ENCODE measurements around the gene KRTAP22-2. TPM values are rescaled to one million over a fixed set of nuclear protein-coding genes. Genes with fewer than 3 reads are reported as not detected.

The KRTAP22-2 gene
- total RNA-seq, 1 experiment from 2014 or later, result not detected

DNA sequence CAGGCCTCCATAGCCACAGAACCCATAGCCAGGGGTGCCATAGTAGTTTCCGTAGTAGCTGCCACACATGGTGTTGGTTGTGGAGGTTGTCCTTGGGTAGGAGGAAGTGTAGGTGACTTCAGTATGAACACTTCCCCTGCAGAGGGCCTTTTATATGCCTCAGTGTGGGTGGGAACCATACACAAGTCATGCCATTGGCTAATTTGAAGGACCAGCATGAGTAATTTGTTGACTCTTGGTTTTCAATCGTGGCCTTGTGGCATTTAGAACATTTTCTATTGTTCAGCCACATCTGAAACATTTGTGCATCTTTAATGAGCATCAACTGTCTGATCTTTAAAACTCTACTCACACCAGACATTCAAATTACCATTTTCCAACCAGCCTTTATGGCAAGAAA lies 23.6 kb upstream of the KRTAP22-2 start, which contains the start of gene KRTAP6-1:
KRTAP6-1 (minus strand) TSS at position 95 of the 400 bp plus-strand sequence; CDS start at position 69, 26 bp downstream.
- TF ChIP-seq, protein P1, sequence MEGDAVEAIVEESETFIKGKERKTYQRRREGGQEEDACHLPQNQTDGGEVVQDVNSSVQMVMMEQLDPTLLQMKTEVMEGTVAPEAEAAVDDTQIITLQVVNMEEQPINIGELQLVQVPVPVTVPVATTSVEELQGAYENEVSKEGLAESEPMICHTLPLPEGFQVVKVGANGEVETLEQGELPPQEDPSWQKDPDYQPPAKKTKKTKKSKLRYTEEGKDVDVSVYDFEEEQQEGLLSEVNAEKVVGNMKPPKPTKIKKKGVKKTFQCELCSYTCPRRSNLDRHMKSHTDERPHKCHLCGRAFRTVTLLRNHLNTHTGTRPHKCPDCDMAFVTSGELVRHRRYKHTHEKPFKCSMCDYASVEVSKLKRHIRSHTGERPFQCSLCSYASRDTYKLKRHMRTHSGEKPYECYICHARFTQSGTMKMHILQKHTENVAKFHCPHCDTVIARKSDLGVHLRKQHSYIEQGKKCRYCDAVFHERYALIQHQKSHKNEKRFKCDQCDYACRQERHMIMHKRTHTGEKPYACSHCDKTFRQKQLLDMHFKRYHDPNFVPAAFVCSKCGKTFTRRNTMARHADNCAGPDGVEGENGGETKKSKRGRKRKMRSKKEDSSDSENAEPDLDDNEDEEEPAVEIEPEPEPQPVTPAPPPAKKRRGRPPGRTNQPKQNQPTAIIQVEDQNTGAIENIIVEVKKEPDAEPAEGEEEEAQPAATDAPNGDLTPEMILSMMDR (conservative IDR thresholded peaks at IDR 0.05), result no peak

More for the DNA sequence above, 23.6 kb upstream of the KRTAP22-2 start, which contains the start of gene KRTAP6-1:
- Histone ChIP-seq H3K18ac (ENCODE audit: insufficient read length, low read depth, low read length) (no peak within 1 kb of the TSS), H3K23ac (ENCODE audit: insufficient read length, low read depth, low read length) (no peak within 1 kb of the TSS), H3K56ac (ENCODE audit: insufficient read length, low read depth, low read length) (no peak within 1 kb of the TSS), H4K91ac (ENCODE audit: insufficient read length, low read depth, low read length) (no peak within 1 kb of the TSS), H2BK120ac (ENCODE audit: low read depth, low read length, poor library complexity, severe bottlenecking) (no peak within 1 kb of the TSS), H2BK20ac (ENCODE audit: low read depth, low read length, poor library complexity, severe bottlenecking) (no peak within 1 kb of the TSS), H3T11ph (ENCODE audit: low read length) (no peak within 1 kb of the TSS), H4K8ac (replicated peaks; ENCODE audit: insufficient read length, low read depth, low read length) (no peak within 1 kb of the TSS), H2BK5ac (ENCODE audit: insufficient read length, low read length) (no peak within 1 kb of the TSS), H3K23me2 (ENCODE audit: insufficient read length, low read depth, low read length, poor library complexity, severe bottlenecking) (no peaks in the 10 kb centered on the region), H3K79me1 (ENCODE audit: insufficient read depth, low read depth, low read length, poor library complexity, severe bottlenecking) (no peaks in the 10 kb centered on the region), H2AFZ (ENCODE audit: low read length) (no peak within 1 kb of the TSS), H4K20me1 (ENCODE audit: control insufficient read depth, insufficient read depth, insufficient read length) (no peaks in the 10 kb centered on the region), H3K4me1 (ENCODE audit: insufficient read depth, low read length) (no peaks in the 10 kb centered on the region), H3K4me2 (ENCODE audit: insufficient read depth, insufficient read length, low read length) (no peak within 1 kb of the TSS), H3K14ac (ENCODE audit: insufficient read depth, low read length) (no peak within 1 kb of the TSS), H3K9me3 (ENCODE audit: control insufficient read depth, low read depth, low read length) (no peaks in the 10 kb centered on the region), H4K5ac (ENCODE audit: insufficient read length, low read depth, low read length) (no peak within 1 kb of the TSS), H3K27ac (ENCODE audit: insufficient read length, low read depth, low read length) (no peak within 1 kb of the TSS), H2BK15ac (ENCODE audit: low read depth, low read length) (no peak within 1 kb of the TSS), H2AK5ac (ENCODE audit: insufficient read length, low read length) (no peak within 1 kb of the TSS), H2BK12ac (ENCODE audit: insufficient read length, low read depth, low read length) (no peak within 1 kb of the TSS), H3K27me3 (ENCODE audit: insufficient read depth, low read length) (no peaks in the 10 kb centered on the region), H3K79me2 (ENCODE audit: insufficient read depth, low read length) (no peaks in the 10 kb centered on the region), H3K9ac (ENCODE audit: extremely low read depth, insufficient read length, low read length) (no peak within 1 kb of the TSS), H3K4ac (ENCODE audit: low read depth, low read length) (no peak within 1 kb of the TSS)
- Mint-ChIP-seq H3K4me3 (no peak within 1 kb of the TSS), H3K9me3 (peaks cover 3 to 36% of the 10 kb centered on the region in 2 experiments; a peak in 4 of 5 replicates), H3K4me1 (no peaks in the 10 kb centered on the region), H3K36me3 (ENCODE audit: insufficient read depth in 1 of 3, low read depth in 3 of 3) (peaks cover 0 to 17% (median 5%) of the 10 kb centered on the region in 3 experiments; a peak in 5 of 7 replicates), H3K27me3 (ENCODE audit: low read depth) (no peaks in the 10 kb centered on the region; the same call in none of the 2 replicates), H3K27ac (no peak within 1 kb of the TSS)
- DNase-seq, result no peak
- WGBS (ENCODE audit: extremely low coverage, insufficient read length, low lambda C conversion rate), result no CpG with 5 or more reads among the region's 2 CpGs

Data from H9 (cell line).